ENCODE data around the gene VPS39.

GRCh38 chr15:42232606-42233005, 24.5 kb upstream of the VPS39 start:
- TF ChIP-seq, protein P1, sequence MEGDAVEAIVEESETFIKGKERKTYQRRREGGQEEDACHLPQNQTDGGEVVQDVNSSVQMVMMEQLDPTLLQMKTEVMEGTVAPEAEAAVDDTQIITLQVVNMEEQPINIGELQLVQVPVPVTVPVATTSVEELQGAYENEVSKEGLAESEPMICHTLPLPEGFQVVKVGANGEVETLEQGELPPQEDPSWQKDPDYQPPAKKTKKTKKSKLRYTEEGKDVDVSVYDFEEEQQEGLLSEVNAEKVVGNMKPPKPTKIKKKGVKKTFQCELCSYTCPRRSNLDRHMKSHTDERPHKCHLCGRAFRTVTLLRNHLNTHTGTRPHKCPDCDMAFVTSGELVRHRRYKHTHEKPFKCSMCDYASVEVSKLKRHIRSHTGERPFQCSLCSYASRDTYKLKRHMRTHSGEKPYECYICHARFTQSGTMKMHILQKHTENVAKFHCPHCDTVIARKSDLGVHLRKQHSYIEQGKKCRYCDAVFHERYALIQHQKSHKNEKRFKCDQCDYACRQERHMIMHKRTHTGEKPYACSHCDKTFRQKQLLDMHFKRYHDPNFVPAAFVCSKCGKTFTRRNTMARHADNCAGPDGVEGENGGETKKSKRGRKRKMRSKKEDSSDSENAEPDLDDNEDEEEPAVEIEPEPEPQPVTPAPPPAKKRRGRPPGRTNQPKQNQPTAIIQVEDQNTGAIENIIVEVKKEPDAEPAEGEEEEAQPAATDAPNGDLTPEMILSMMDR (IDR thresholded peaks at IDR 0.05; ENCODE audit: borderline replicate concordance, extremely low read depth, low read length, poor library complexity, severe bottlenecking): no peak
- TF ChIP-seq EZH2 (IDR thresholded peaks at IDR 0.05; ENCODE audit: borderline replicate concordance, low read depth, low read length, severe bottlenecking): no peak

All from DND-41 (cell line).